Keratinocyte (primary cell): Measurements from ENCODE around the gene TMEM256. TPM values are rescaled to one million over a fixed set of nuclear protein-coding genes. Genes with fewer than 3 reads are reported as not detected.

ENCODE experiments used
- DNase-seq: peaks from one replicate; pipeline ENCODE4 v3.0.0-alpha.2; 2011; ENCODE audit warnings: low read depth, missing footprints, low spot score
- FAIRE-seq: peaks from 2 replicates; lab custom pipeline; 2011; peaks lifted over from hg19 to GRCh38; lab: Jason Lieb, UNC
- H2AFZ ChIP-seq: 2 replicates; pipeline ENCODE4 v1.6.0; 2012; ENCODE audit warnings: low read length, control low read depth, inconsistent platforms; ENCODE audit not compliant: control insufficient read depth
- H3K27ac ChIP-seq: 2 replicates; pipeline ENCODE4 v1.5.1; 2011; ENCODE audit warnings: low read length; ENCODE audit not compliant: control insufficient read depth, insufficient read depth
- H3K27me3 ChIP-seq: 3 replicates; pipeline ENCODE4 v1.6.0; 2011; ENCODE audit warnings: low read length; ENCODE audit not compliant: control insufficient read depth, insufficient read depth; ENCODE audit errors: extremely low read depth
- H3K36me3 ChIP-seq, 2 experiments: 2 replicates in 1 of 2; 3 replicates in 1 of 2; pipeline ENCODE4 v1.5.1; 2011; ENCODE audit warnings: low read length in 2 of 2, mild to moderate bottlenecking in 1 of 2; ENCODE audit not compliant: control insufficient read depth in 2 of 2, insufficient read depth in 2 of 2; ENCODE audit errors: extremely low read depth in 1 of 2
- H3K4me1 ChIP-seq: 3 replicates; pipeline ENCODE4 v1.5.1; 2011; ENCODE audit warnings: low read length; ENCODE audit not compliant: control insufficient read depth, insufficient read depth; ENCODE audit errors: extremely low read depth
- H3K4me2 ChIP-seq: 3 replicates; pipeline ENCODE4 v1.6.0; 2011; ENCODE audit warnings: low read depth, low read length; ENCODE audit not compliant: control insufficient read depth, insufficient read depth; ENCODE audit errors: extremely low read depth
- H3K4me3 ChIP-seq, 3 experiments: fragments of 200-600 bp in 1 of 3; sonication (generic) in 1 of 3; 2 replicates in 2 of 3; 3 replicates in 1 of 3; pipeline ENCODE4 v1.5.1; 2011 to 2016; ENCODE audit warnings: low read length in 3 of 3, mild to moderate bottlenecking in 3 of 3, control low read depth in 2 of 3, inconsistent platforms in 1 of 3, low read depth in 1 of 3, mixed read lengths in 1 of 3, mixed run types in 1 of 3, moderate library complexity in 1 of 3; ENCODE audit not compliant: control insufficient read depth in 2 of 3, insufficient read depth in 2 of 3; ENCODE audit errors: extremely low read depth in 1 of 3
- H3K79me2 ChIP-seq: 2 replicates; pipeline ENCODE4 v1.6.0; 2012; ENCODE audit warnings: low read length; ENCODE audit not compliant: control insufficient read depth, insufficient read depth
- H3K9ac ChIP-seq: 3 replicates; pipeline ENCODE4 v1.6.0; 2011; ENCODE audit warnings: low read length; ENCODE audit not compliant: control insufficient read depth, insufficient read depth; ENCODE audit errors: extremely low read depth
- H3K9me1 ChIP-seq: 3 replicates; pipeline ENCODE4 v1.6.0; 2011; ENCODE audit warnings: low read length; ENCODE audit not compliant: control insufficient read depth, insufficient read depth; ENCODE audit errors: extremely low read depth
- H3K9me3 ChIP-seq: 2 replicates; pipeline ENCODE4 v1.5.1; 2012; ENCODE audit warnings: low read depth, low read length; ENCODE audit not compliant: control insufficient read depth
- H4K20me1 ChIP-seq: 3 replicates; pipeline ENCODE4 v1.6.0; 2011; ENCODE audit warnings: low read length; ENCODE audit not compliant: control insufficient read depth, insufficient read depth; ENCODE audit errors: extremely low read depth
- EZH2 ChIP-seq: IDR thresholded peaks from one replicate; pipeline ENCODE4 v1.6.1; 2012; ENCODE audit warnings: inconsistent platforms, mild to moderate bottlenecking, low read length, moderate library complexity
- dilution Hi-C: fragments of 300-500 bp; cut with MboI; formaldehyde crosslinking; loops from one replicate; pipeline ENCODE4 v1.7.0; 2020; ENCODE audit warnings: low sequenced_read_pairs; ENCODE audit not compliant: extremely low pct_ligation_motif_present
- polyA plus RNA-seq, 5 experiments: library from polyadenylated mRNA; depleted of rRNA in 3 of 5; stranded (reverse) in 3 of 5; stranded (forward) in 1 of 5; unstranded in 1 of 5; fragments of >200 nt; gene quantifications; 1 replicate in 1 of 5; 2 replicates in 3 of 5; 3 replicates in 1 of 5; pipeline versions ENCODE4 v1.2.1 to v1.2.3, GENCODE V29; 2011 to 2012; ENCODE audit warnings: missing spikeins in 2 of 5, low read depth in 1 of 5, low replicate concordance in 1 of 5
- TF ChIP-seq, protein P1 (sequence below), 3 experiments: IDR thresholded peaks in 1 of 3; conservative IDR thresholded peaks in 1 of 3; optimal IDR thresholded peaks in 1 of 3; 2 replicates in 2 of 3; 3 replicates in 1 of 3; pipeline versions ENCODE3 to v1.5.1; 2011; ENCODE audit warnings: low read length in 3 of 3, mild to moderate bottlenecking in 3 of 3, moderate library complexity in 2 of 3, control low read depth in 1 of 3, inconsistent platforms in 1 of 3; ENCODE audit not compliant: insufficient read depth in 2 of 3; ENCODE audit errors: extremely low read depth in 1 of 3

The TMEM256 gene
- polyA plus RNA-seq, 1 donor (not counting 4 experiments of a cell fraction or from before 2014, with no cell fraction given) = 68.1 TPM

DNA sequence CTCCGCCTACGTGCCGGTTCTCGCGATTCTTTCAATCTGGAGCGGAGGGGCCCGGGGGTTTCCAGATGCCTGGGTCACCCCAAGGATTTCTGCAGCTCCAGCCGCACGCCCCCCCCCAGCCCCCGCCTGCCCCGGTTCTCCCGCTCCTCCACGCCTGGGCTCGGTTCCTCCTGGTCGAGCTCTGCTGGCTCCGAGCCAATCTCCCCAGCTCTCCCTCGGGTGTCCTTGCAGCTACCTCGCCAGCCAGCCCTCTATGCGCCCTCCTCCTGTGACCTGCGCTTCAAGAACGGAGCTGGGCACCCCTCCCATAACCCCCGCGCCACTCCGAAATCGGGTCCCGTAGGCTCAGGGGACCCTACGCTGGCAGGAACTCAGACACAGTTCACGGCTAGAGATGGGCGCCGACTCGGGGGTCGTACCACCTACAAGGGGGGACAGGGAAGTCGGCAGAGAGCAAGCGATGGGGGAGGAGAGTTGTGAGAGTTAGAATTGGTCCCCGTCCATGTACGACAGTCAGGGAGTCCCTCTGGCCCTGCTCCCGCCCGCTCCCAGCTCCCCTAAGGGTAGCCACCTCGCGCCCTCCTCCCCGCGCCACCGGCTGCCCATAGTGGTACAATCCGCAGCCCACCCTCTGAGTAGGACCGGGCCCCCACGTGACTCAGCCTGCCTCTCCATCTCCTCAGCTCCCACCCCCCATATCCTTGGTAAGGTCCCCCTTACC lies 36.4 kb upstream of the TMEM256 start:
- Histone ChIP-seq H3K27ac (peak overlapping the region; percentile 43), H3K9ac (peak overlapping the region; percentile 77), H4K20me1 (no peaks in the 10 kb centered on the region), H3K4me3 (peak overlapping the region; percentile 59 to 81 (median 77)), H2AFZ (peak overlapping the region; percentile 33), H3K27me3 (no peaks in the 10 kb centered on the region), H3K79me2 (peaks cover 17% of the 10 kb centered on the region), H3K4me1 (peaks cover 64% of the 10 kb centered on the region), H3K9me1 (peaks cover 5% of the 10 kb centered on the region), H3K36me3 (peaks cover 0 to 4% of the 10 kb centered on the region in 2 experiments), H3K4me2 (peak overlapping the region; percentile 99), H3K9me3 (no peaks in the 10 kb centered on the region)
- FAIRE-seq = no peak
- TF ChIP-seq, protein P1, sequence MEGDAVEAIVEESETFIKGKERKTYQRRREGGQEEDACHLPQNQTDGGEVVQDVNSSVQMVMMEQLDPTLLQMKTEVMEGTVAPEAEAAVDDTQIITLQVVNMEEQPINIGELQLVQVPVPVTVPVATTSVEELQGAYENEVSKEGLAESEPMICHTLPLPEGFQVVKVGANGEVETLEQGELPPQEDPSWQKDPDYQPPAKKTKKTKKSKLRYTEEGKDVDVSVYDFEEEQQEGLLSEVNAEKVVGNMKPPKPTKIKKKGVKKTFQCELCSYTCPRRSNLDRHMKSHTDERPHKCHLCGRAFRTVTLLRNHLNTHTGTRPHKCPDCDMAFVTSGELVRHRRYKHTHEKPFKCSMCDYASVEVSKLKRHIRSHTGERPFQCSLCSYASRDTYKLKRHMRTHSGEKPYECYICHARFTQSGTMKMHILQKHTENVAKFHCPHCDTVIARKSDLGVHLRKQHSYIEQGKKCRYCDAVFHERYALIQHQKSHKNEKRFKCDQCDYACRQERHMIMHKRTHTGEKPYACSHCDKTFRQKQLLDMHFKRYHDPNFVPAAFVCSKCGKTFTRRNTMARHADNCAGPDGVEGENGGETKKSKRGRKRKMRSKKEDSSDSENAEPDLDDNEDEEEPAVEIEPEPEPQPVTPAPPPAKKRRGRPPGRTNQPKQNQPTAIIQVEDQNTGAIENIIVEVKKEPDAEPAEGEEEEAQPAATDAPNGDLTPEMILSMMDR (optimal IDR thresholded peaks at IDR 0.05 in 1 of 3, IDR thresholded peaks at IDR 0.05 in 1 of 3, conservative IDR thresholded peaks at IDR 0.05 in 1 of 3; ENCODE audit: extremely low read depth in 1 of 3, insufficient read depth in 2 of 3, low read length in 3 of 3) = no peak
- TF ChIP-seq EZH2 = no peak
- DNase-seq = no peak
- dilution Hi-C loops = no loop called here

DNA sequence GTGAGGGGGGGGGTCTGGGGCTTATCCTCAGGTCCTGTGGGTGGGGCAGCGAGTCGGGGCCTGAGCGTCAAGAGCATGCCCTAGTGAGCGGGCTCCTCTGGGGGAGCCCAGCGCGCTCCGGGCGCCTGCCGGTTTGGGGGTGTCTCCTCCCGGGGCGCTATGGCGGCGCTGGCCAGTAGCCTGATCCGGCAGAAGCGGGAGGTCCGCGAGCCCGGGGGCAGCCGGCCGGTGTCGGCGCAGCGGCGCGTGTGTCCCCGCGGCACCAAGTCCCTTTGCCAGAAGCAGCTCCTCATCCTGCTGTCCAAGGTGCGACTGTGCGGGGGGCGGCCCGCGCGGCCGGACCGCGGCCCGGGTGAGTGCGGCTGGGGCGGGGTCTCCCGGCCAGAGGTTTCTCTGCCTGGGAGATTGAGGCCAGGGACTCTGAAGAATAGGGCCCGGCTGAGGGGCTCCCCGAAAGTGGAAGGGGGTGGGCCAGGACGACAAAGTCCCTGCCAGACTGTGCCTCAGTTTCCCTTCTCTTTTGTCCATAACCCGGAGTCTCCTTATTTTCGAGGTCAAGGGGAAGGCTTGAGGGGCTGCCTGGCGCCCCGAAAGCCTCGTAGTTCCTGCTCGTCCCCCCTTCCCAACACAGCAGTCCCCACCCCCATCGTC lies 35.7 kb upstream of the TMEM256 start, which contains the start of gene FGF11:
FGF11 (plus strand) TSS at position 51 of the 651 bp plus-strand sequence; CDS start at position 160, 109 bp downstream.
- H3K4me1 ChIP-seq = peaks cover 59% of the 10 kb centered on the region
- FAIRE-seq = no peak
- peaks cover 0 to 4% of the 10 kb centered on the region in 2 experiments for H3K36me3 ChIP-seq
- H2AFZ ChIP-seq = peak within 1 kb of the TSS; percentile 44
- H3K9me3 ChIP-seq = no peaks in the 10 kb centered on the region
- peak within 1 kb of the TSS; percentile 59 to 81 (median 77) for H3K4me3 ChIP-seq
- dilution Hi-C loops = no loop called here
- peak within 1 kb of the TSS; percentile 77 for H3K9ac ChIP-seq
- H4K20me1 ChIP-seq = no peaks in the 10 kb centered on the region
- H3K9me1 ChIP-seq = peaks cover 4% of the 10 kb centered on the region
- peak within 1 kb of the TSS; percentile 62 for H3K27ac ChIP-seq
- TF ChIP-seq EZH2 = no peak
- TF ChIP-seq, protein P1 (optimal IDR thresholded peaks at IDR 0.05 in 1 of 3, IDR thresholded peaks at IDR 0.05 in 1 of 3, conservative IDR thresholded peaks at IDR 0.05 in 1 of 3; ENCODE audit: extremely low read depth in 1 of 3, insufficient read depth in 2 of 3, low read length in 3 of 3) = no peak
- no peak for DNase-seq
- peak within 1 kb of the TSS; percentile 99 for H3K4me2 ChIP-seq
- H3K27me3 ChIP-seq = no peaks in the 10 kb centered on the region
- peaks cover 17% of the 10 kb centered on the region for H3K79me2 ChIP-seq
